Measurements from ENCODE around the gene UBXN10. TPM values are rescaled to one million over a fixed set of nuclear protein-coding genes. Genes with fewer than 3 reads are reported as not detected.
"Not testable (repeated sequence)": the region's sequence is repeated elsewhere in the genome, so short reads cannot be mapped to it uniquely, and the experiment has no call there.

Gene UBXN10
- total and polyA plus RNA-seq, 2 of the 13 experiments (the other 11 are each of a cell fraction or from before 2014, with no cell fraction given) = 0.04 to 0.05 TPM

DNA sequence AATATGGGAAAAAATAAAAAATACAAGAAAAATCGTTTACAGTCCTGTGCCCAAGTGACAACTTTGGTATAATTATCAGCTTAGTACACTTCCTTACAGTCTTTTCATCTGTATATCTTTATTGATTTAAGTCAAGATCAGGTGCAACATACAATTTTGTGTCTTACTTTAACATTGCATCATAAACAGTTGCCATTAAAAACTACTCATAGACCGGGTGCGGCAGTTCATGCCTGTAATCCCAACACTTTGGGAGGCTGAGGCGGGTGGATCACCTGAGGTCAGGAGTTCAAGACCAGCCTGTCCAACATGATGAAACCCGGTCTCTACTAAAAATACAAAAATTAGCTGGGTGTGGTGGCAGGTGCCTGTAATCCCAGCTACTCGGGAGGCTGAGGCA lies 33.2 kb downstream of the UBXN10 start:
- DNase-seq (ENCODE audit: low spot score); H3K4me3 ChIP-seq (replicated peaks in 1 of 3; ENCODE audit: insufficient read depth in 1 of 3, low read depth in 2 of 3, low read length in 3 of 3); H3K36me3 ChIP-seq (replicated peaks in 1 of 2; ENCODE audit: control insufficient read depth in 1 of 2, insufficient read depth in 2 of 2, low read length in 2 of 2); H3K9ac ChIP-seq (ENCODE audit: insufficient read depth, low read depth, low read length); H4K20me1 ChIP-seq (ENCODE audit: insufficient read depth, low read length); H3K9me3 ChIP-seq (ENCODE audit: low read length); H3K4me1 ChIP-seq (ENCODE audit: insufficient read depth, low read length); FAIRE-seq; H2AFZ ChIP-seq (ENCODE audit: low read length); intact Hi-C loops (cut with micrococcal nuclease; ENCODE audit: unreplicated experiment); ATAC-seq; H3K27ac ChIP-seq (ENCODE audit: extremely low read length, insufficient read depth, low read length); POLR2A ChIA-PET; CTCF ChIA-PET (ENCODE audit: low intra/inter-chr PET ratio, low total read pairs); H3K4me2 ChIP-seq (ENCODE audit: low read depth, low read length); BruUV-seq (replicated peaks); H3K79me2 ChIP-seq (ENCODE audit: insufficient read depth, low read length): not testable (repeated sequence)
- in situ Hi-C loops (cut with HindIII; ENCODE audit: extremely low pct_ligation_motif_present, low pct_unique_long_range_greater_than_20kb) = loop anchor here (10.0 kb wide), 1 partner anchor 206 kb away; no protein-coding TSS in a partner anchor
- WGBS (ENCODE audit: low lambda C conversion rate) = 5% methylated on average over 6 of the region's 6 CpGs
- peaks cover 1 to 50% of the 10 kb centered on the region in 2 experiments; a peak in 3 of 5 replicates for H3K27me3 ChIP-seq (ENCODE audit: control insufficient read depth in 1 of 2, insufficient read depth in 2 of 2, low read length in 2 of 2)

DNA sequence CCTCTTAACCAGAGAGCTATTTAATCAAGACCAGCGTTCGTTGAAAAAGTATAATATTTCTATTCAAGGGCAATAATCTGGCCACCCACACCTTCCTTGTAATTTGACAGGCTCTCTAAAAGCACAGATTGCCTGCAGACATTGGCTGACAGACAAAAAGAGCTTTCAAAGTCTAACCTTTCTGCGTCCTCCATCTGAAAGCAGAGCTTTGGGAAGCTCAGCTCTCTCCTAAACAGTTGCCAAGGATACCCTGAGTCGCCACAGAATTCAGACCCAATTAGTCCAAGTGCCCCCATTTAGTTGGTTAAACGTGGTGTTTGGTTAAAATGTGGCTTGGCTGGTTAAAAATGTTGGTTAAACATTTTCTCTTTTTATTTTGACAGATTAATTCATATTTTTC lies 34.1 kb downstream of the UBXN10 start:
- no peaks in the 10 kb centered on the region for H3K79me2 ChIP-seq (ENCODE audit: insufficient read depth, low read length)
- H3K9me3 ChIP-seq (ENCODE audit: low read length) = no peaks in the 10 kb centered on the region
- no peaks in the 10 kb centered on the region for H3K4me1 ChIP-seq (ENCODE audit: insufficient read depth, low read length)
- BruUV-seq (replicated peaks) = no TSS peak
- H3K27me3 ChIP-seq (ENCODE audit: control insufficient read depth in 1 of 2, insufficient read depth in 2 of 2, low read length in 2 of 2) = peaks cover 1 to 55% of the 10 kb centered on the region in 2 experiments; a peak in 3 of 5 replicates
- DNase-seq (ENCODE audit: low spot score) = no peak
- no peaks in the 10 kb centered on the region for H3K36me3 ChIP-seq (replicated peaks in 1 of 2; ENCODE audit: control insufficient read depth in 1 of 2, insufficient read depth in 2 of 2, low read length in 2 of 2)
- CTCF ChIA-PET (ENCODE audit: low intra/inter-chr PET ratio, low total read pairs) = no interaction called here
- no peak for ATAC-seq
- H3K4me2 ChIP-seq (ENCODE audit: low read depth, low read length) = no peak overlapping the region
- WGBS (ENCODE audit: low lambda C conversion rate) = 0% methylated on average over 5 of the region's 5 CpGs
- no peak overlapping the region for H3K27ac ChIP-seq (ENCODE audit: extremely low read length, insufficient read depth, low read length)
- FAIRE-seq = no peak
- H4K20me1 ChIP-seq (ENCODE audit: insufficient read depth, low read length) = no peaks in the 10 kb centered on the region
- H3K4me3 ChIP-seq (replicated peaks in 1 of 3; ENCODE audit: insufficient read depth in 1 of 3, low read depth in 2 of 3, low read length in 3 of 3) = no peak overlapping the region
- in situ Hi-C loops (cut with HindIII; ENCODE audit: extremely low pct_ligation_motif_present, low pct_unique_long_range_greater_than_20kb) (loop anchor here (5.0 kb wide), 1 partner anchor 272 kb away; no protein-coding TSS in a partner anchor), intact Hi-C loops (cut with micrococcal nuclease; ENCODE audit: unreplicated experiment) (no loop called here)
- no peak overlapping the region for H2AFZ ChIP-seq (ENCODE audit: low read length)
- no peak overlapping the region for H3K9ac ChIP-seq (ENCODE audit: insufficient read depth, low read depth, low read length)
- POLR2A ChIA-PET = no interaction called here
- TF ChIP-seq CEBPB (IDR thresholded peaks at IDR 0.05; ENCODE audit: borderline replicate concordance, low read depth, low read length) (no peak), REL (CRISPR knock-in tag; conservative IDR thresholded peaks at IDR 0.05) (no peak), NR2C2 (CRISPR knock-in tag; IDR thresholded peaks at IDR 0.05; ENCODE audit: borderline replicate concordance) (no peak), CC2D1A (CRISPR knock-in tag; IDR thresholded peaks at IDR 0.05) (no peak), ZNF496 (CRISPR knock-in tag; IDR thresholded peaks at IDR 0.05; ENCODE audit: insufficient replicate concordance) (no peak), SUZ12 (IDR thresholded peaks at IDR 0.05; ENCODE audit: low read depth, low read length) (no peak), PAWR (CRISPR knock-in tag; IDR thresholded peaks at IDR 0.05; ENCODE audit: borderline replicate concordance) (no peak), CAMTA2 (CRISPR knock-in tag; IDR thresholded peaks at IDR 0.05; ENCODE audit: borderline replicate concordance) (no peak), ZNF205 (CRISPR knock-in tag; IDR thresholded peaks at IDR 0.05) (no peak), SETDB1 (CRISPR knock-in tag; IDR thresholded peaks at IDR 0.05; ENCODE audit: borderline replicate concordance) (no peak), ZNF501 (CRISPR knock-in tag; IDR thresholded peaks at IDR 0.05) (no peak), SMAD3 (CRISPR knock-in tag; IDR thresholded peaks at IDR 0.05) (no peak)
- TF ChIP-seq, protein P1, sequence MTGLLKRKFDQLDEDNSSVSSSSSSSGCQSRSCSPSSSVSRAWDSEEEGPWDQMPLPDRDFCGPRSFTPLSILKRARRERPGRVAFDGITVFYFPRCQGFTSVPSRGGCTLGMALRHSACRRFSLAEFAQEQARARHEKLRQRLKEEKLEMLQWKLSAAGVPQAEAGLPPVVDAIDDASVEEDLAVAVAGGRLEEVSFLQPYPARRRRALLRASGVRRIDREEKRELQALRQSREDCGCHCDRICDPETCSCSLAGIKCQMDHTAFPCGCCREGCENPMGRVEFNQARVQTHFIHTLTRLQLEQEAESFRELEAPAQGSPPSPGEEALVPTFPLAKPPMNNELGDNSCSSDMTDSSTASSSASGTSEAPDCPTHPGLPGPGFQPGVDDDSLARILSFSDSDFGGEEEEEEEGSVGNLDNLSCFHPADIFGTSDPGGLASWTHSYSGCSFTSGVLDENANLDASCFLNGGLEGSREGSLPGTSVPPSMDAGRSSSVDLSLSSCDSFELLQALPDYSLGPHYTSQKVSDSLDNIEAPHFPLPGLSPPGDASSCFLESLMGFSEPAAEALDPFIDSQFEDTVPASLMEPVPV (CRISPR knock-in tag; IDR thresholded peaks at IDR 0.05) = no peak
- TF ChIP-seq, protein P2, sequence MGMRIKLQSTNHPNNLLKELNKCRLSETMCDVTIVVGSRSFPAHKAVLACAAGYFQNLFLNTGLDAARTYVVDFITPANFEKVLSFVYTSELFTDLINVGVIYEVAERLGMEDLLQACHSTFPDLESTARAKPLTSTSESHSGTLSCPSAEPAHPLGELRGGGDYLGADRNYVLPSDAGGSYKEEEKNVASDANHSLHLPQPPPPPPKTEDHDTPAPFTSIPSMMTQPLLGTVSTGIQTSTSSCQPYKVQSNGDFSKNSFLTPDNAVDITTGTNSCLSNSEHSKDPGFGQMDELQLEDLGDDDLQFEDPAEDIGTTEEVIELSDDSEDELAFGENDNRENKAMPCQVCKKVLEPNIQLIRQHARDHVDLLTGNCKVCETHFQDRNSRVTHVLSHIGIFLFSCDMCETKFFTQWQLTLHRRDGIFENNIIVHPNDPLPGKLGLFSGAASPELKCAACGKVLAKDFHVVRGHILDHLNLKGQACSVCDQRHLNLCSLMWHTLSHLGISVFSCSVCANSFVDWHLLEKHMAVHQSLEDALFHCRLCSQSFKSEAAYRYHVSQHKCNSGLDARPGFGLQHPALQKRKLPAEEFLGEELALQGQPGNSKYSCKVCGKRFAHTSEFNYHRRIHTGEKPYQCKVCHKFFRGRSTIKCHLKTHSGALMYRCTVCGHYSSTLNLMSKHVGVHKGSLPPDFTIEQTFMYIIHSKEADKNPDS (CRISPR knock-in tag; IDR thresholded peaks at IDR 0.05) = no peak
- TF ChIP-seq, protein P3, sequence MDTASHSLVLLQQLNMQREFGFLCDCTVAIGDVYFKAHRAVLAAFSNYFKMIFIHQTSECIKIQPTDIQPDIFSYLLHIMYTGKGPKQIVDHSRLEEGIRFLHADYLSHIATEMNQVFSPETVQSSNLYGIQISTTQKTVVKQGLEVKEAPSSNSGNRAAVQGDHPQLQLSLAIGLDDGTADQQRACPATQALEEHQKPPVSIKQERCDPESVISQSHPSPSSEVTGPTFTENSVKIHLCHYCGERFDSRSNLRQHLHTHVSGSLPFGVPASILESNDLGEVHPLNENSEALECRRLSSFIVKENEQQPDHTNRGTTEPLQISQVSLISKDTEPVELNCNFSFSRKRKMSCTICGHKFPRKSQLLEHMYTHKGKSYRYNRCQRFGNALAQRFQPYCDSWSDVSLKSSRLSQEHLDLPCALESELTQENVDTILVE (CRISPR knock-in tag; IDR thresholded peaks at IDR 0.05) = no peak
